ENCODE results near the gene ITPR2.

GRCh38 chr12:26701604-26702215 is 131.3 kb downstream of the ITPR2 start:
- TF ChIP-seq POLR2AphosphoS5 (IDR thresholded peaks at IDR 0.05; ENCODE audit: low read depth, low read length) = no peak
- TF ChIP-seq TAF1 (IDR thresholded peaks at IDR 0.05; ENCODE audit: borderline replicate concordance, low read depth, low read length) = no peak

Data from GM12892 (cell line).